MM.1S (cell line): ENCODE measurements around the gene CLEC2B.

Experiments used
- DNase-seq: peaks from one replicate; pipeline ENCODE4 v3.0.0-alpha.2; 2015
- H2AFZ ChIP-seq: fragments of 300-600 bp; sonication (generic); 2 replicates; pipeline ENCODE4 v1.6.0; 2016; ENCODE audit warnings: antibody characterized with exemption, low read length
- H3F3A ChIP-seq: fragments of 300-600 bp; sonication (generic); 2 replicates; pipeline ENCODE4 v1.6.1; 2016; ENCODE audit warnings: mild to moderate bottlenecking, antibody characterized with exemption, low read length, moderate library complexity, mixed read lengths; ENCODE audit not compliant: insufficient read depth
- H3K27ac ChIP-seq: fragments of 300-600 bp; sonication (generic); 2 replicates; pipeline ENCODE4 v1.5.1; 2016; ENCODE audit warnings: mild to moderate bottlenecking, low read length
- H3K27me3 ChIP-seq: fragments of 300-600 bp; sonication (generic); replicated peaks from 2 replicates; pipeline ENCODE4 v1.6.0; 2016; ENCODE audit warnings: low read length; ENCODE audit not compliant: insufficient read depth
- H3K36me3 ChIP-seq: fragments of 300-600 bp; sonication (generic); replicated peaks from 2 replicates; pipeline ENCODE4 v1.6.1; 2016; ENCODE audit warnings: mild to moderate bottlenecking, low read length, mixed read lengths; ENCODE audit not compliant: insufficient read depth
- H3K4me1 ChIP-seq: fragments of 300-600 bp; sonication (generic); 2 replicates; pipeline ENCODE4 v1.6.1; 2016; ENCODE audit warnings: low read length, mixed read lengths
- H3K4me2 ChIP-seq: fragments of 300-600 bp; sonication (generic); 2 replicates; pipeline ENCODE4 v1.6.0; 2016; ENCODE audit warnings: low read depth, low read length
- H3K4me3 ChIP-seq: fragments of 300-600 bp; sonication (generic); 2 replicates; pipeline ENCODE4 v1.5.1; 2016; ENCODE audit warnings: low read length, mixed read lengths
- H3K79me2 ChIP-seq: fragments of 300-600 bp; sonication (generic); 2 replicates; pipeline ENCODE4 v1.6.1; 2016; ENCODE audit warnings: mixed run types, low read length, mixed read lengths
- H3K9ac ChIP-seq: fragments of 300-600 bp; sonication (generic); 2 replicates; pipeline ENCODE4 v1.6.1; 2016; ENCODE audit warnings: low read length, mixed read lengths
- H3K9me2 ChIP-seq: fragments of 300-600 bp; sonication (generic); replicated peaks from 2 replicates; pipeline ENCODE4 v1.6.1; 2016; ENCODE audit warnings: mild to moderate bottlenecking, low read length, mixed read lengths; ENCODE audit not compliant: insufficient read depth
- H3K9me3 ChIP-seq: fragments of 300-600 bp; sonication (generic); replicated peaks from 2 replicates; pipeline ENCODE4 v1.6.1; 2016; ENCODE audit warnings: mild to moderate bottlenecking, low read length, mixed read lengths; ENCODE audit not compliant: insufficient read depth
- H4K20me1 ChIP-seq: fragments of 300-600 bp; sonication (generic); 2 replicates; pipeline ENCODE4 v1.6.1; 2016; ENCODE audit warnings: mild to moderate bottlenecking, low read length, moderate library complexity, mixed read lengths; ENCODE audit not compliant: insufficient read depth
- CTCF ChIP-seq: fragments of 300-600 bp; sonication (generic); IDR thresholded peaks from 2 replicates; pipeline ENCODE4 v1.5.1; 2016; ENCODE audit warnings: antibody characterized with exemption, low read length, mixed read lengths
- EZH2 ChIP-seq: fragments of 300-600 bp; sonication (generic); optimal IDR thresholded peaks from 2 replicates; pipeline ENCODE3; 2017; ENCODE audit warnings: low read depth, mild to moderate bottlenecking, antibody characterized with exemption, low read length, mixed read lengths
- EZH2phosphoT487 ChIP-seq: fragments of 300-600 bp; sonication (generic); IDR thresholded peaks from 2 replicates; pipeline ENCODE4 v1.6.1; 2018; ENCODE audit warnings: antibody characterized with exemption, low read length

CLEC2B gene

GRCh38 chr12:9848899-9849298 lies 20.3 kb downstream of the CLEC2B start:
- no peak for DNase-seq
- no peaks in the 10 kb centered on the region for H3F3A ChIP-seq
- TF ChIP-seq EZH2 (no peak), EZH2phosphoT487 (no peak), CTCF (no peak)
- H3K4me3 ChIP-seq = no peak overlapping the region
- no peaks in the 10 kb centered on the region for H4K20me1 ChIP-seq
- H3K9me3 ChIP-seq = no peaks in the 10 kb centered on the region
- H3K36me3 ChIP-seq = no peaks in the 10 kb centered on the region
- H3K27me3 ChIP-seq = no peaks in the 10 kb centered on the region
- H2AFZ ChIP-seq = no peak overlapping the region
- no peaks in the 10 kb centered on the region for H3K9me2 ChIP-seq
- no peak overlapping the region for H3K27ac ChIP-seq
- H3K9ac ChIP-seq = no peak overlapping the region
- no peaks in the 10 kb centered on the region for H3K79me2 ChIP-seq
- H3K4me1 ChIP-seq = no peaks in the 10 kb centered on the region
- no peak overlapping the region for H3K4me2 ChIP-seq

- no peak overlapping the region for H3K4me3 ChIP-seq
- H3F3A ChIP-seq = no peaks in the 10 kb centered on the region
- H3K9me3 ChIP-seq = no peaks in the 10 kb centered on the region
- H3K9ac ChIP-seq = no peak overlapping the region
- no peak overlapping the region for H2AFZ ChIP-seq
- H3K27me3 ChIP-seq = no peaks in the 10 kb centered on the region
- H3K4me2 ChIP-seq = no peak overlapping the region
- H3K79me2 ChIP-seq = no peaks in the 10 kb centered on the region
- H3K36me3 ChIP-seq = no peaks in the 10 kb centered on the region
- H3K4me1 ChIP-seq = no peaks in the 10 kb centered on the region
- H3K27ac ChIP-seq = no peak overlapping the region
- H4K20me1 ChIP-seq = no peaks in the 10 kb centered on the region
- DNase-seq = no peak
- no peaks in the 10 kb centered on the region for H3K9me2 ChIP-seq
- TF ChIP-seq CTCF (no peak), EZH2phosphoT487 (no peak), EZH2 (no peak)
Measured at GRCh38 chr12:9843407-9843806, 25.7 kb downstream of the CLEC2B start.

- H3K9ac ChIP-seq = no peak overlapping the region
- no peaks in the 10 kb centered on the region for H3K27me3 ChIP-seq
- H3K4me3 ChIP-seq = no peak overlapping the region
- H3K27ac ChIP-seq = no peak overlapping the region
- no peaks in the 10 kb centered on the region for H3K9me3 ChIP-seq
- H2AFZ ChIP-seq = no peak overlapping the region
- H3K36me3 ChIP-seq = no peaks in the 10 kb centered on the region
- no peak for DNase-seq
- H3F3A ChIP-seq = no peaks in the 10 kb centered on the region
- no peaks in the 10 kb centered on the region for H4K20me1 ChIP-seq
- no peaks in the 10 kb centered on the region for H3K79me2 ChIP-seq
- no peaks in the 10 kb centered on the region for H3K9me2 ChIP-seq
- TF ChIP-seq CTCF = no peak
- TF ChIP-seq EZH2 = no peak
- no peak for TF ChIP-seq EZH2phosphoT487
- H3K4me2 ChIP-seq = no peak overlapping the region
- H3K4me1 ChIP-seq = no peaks in the 10 kb centered on the region
Measured at GRCh38 chr12:9831720-9832119, 37.4 kb downstream of the CLEC2B start.
